ENCODE data around the gene HAAO.

DNA sequence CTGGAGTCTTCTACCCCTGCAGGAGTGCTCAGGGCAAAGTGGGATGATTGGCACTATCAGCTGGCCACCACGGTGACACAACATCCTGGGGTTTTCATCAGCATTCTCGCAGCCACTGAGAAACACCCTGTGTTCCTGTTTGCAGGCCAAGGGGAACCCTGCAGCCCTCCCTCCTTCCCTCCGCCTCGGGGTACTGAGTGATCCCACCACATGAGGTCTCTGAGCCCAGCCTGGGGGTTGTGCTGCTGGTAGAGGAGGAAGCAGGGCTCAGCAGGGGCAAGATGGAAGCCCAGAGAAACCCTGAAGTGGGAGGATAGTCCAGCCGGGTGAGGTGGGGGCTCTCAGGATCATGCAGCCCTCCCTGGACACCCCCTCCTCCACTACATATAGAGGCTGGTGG is 28.3 kb downstream of the HAAO start, which contains the start of gene OXER1:
- TF ChIP-seq CTCF (IDR thresholded peaks at IDR 0.05; ENCODE audit: insufficient read depth, low read length) (no peak), POLR2AphosphoS5 (IDR thresholded peaks at IDR 0.05; ENCODE audit: low read depth) (no peak), SPI1 (IDR thresholded peaks at IDR 0.05; ENCODE audit: borderline replicate concordance, low read depth) (peak; percentile 64; the same call in 1 of the 2 replicates), GABPA (IDR thresholded peaks at IDR 0.05; ENCODE audit: low read depth) (no peak)
- TF ChIP-seq, protein P1, sequence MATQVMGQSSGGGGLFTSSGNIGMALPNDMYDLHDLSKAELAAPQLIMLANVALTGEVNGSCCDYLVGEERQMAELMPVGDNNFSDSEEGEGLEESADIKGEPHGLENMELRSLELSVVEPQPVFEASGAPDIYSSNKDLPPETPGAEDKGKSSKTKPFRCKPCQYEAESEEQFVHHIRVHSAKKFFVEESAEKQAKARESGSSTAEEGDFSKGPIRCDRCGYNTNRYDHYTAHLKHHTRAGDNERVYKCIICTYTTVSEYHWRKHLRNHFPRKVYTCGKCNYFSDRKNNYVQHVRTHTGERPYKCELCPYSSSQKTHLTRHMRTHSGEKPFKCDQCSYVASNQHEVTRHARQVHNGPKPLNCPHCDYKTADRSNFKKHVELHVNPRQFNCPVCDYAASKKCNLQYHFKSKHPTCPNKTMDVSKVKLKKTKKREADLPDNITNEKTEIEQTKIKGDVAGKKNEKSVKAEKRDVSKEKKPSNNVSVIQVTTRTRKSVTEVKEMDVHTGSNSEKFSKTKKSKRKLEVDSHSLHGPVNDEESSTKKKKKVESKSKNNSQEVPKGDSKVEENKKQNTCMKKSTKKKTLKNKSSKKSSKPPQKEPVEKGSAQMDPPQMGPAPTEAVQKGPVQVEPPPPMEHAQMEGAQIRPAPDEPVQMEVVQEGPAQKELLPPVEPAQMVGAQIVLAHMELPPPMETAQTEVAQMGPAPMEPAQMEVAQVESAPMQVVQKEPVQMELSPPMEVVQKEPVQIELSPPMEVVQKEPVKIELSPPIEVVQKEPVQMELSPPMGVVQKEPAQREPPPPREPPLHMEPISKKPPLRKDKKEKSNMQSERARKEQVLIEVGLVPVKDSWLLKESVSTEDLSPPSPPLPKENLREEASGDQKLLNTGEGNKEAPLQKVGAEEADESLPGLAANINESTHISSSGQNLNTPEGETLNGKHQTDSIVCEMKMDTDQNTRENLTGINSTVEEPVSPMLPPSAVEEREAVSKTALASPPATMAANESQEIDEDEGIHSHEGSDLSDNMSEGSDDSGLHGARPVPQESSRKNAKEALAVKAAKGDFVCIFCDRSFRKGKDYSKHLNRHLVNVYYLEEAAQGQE (IDR thresholded peaks at IDR 0.05; ENCODE audit: insufficient replicate concordance, low read depth), result no peak

Data from HL-60 (cell line).